ENCODE data around the gene ANKRD40. TPM values are rescaled to one million over a fixed set of nuclear protein-coding genes. Genes with fewer than 3 reads are reported as not detected.
"Not testable (repeated sequence)": the region's sequence is repeated elsewhere in the genome, so short reads cannot be mapped to it uniquely, and the experiment has no call there.

The ANKRD40 gene
- total RNA-seq, 2 donors from 2014 or later, result 38.4 to 44.7 TPM

DNA sequence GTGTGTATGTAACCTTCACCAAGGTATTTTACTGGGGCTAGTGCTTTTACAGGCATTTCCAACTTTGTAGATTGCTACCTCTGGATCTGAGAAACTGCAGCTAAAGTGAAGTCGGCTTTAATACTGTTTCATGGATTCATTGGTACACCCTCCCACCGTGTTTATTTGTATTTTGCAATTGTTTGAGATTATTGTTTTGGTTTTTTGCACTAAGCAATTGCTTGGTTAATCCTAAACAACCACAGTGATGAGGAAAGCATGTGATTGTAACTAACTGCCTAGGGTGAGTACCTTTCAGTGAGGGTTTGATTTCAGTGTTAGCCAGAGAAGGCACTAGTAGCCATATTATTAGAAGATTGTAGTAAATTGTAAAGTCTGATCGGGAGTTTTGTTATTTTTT, 15.0 kb upstream of the ANKRD40 start:
- peak overlapping the region; percentile 91 for H3K4me3 Mint-ChIP-seq
- H3K36me3 Mint-ChIP-seq, result no peaks in the 10 kb centered on the region
- H3K9me3 Mint-ChIP-seq, result no peaks in the 10 kb centered on the region
- H3K27me3 Mint-ChIP-seq, result no peaks in the 10 kb centered on the region
- H3K27ac Mint-ChIP-seq, result peak overlapping the region in 1 of 2 donors; percentile 60
- H3K4me1 Mint-ChIP-seq (ENCODE audit: low read depth in 2 of 2), result peaks cover 38 to 44% of the 10 kb centered on the region in 2 donors
- no peak for ATAC-seq
- DNase-seq (ENCODE audit: low spot score), result no peak

DNA sequence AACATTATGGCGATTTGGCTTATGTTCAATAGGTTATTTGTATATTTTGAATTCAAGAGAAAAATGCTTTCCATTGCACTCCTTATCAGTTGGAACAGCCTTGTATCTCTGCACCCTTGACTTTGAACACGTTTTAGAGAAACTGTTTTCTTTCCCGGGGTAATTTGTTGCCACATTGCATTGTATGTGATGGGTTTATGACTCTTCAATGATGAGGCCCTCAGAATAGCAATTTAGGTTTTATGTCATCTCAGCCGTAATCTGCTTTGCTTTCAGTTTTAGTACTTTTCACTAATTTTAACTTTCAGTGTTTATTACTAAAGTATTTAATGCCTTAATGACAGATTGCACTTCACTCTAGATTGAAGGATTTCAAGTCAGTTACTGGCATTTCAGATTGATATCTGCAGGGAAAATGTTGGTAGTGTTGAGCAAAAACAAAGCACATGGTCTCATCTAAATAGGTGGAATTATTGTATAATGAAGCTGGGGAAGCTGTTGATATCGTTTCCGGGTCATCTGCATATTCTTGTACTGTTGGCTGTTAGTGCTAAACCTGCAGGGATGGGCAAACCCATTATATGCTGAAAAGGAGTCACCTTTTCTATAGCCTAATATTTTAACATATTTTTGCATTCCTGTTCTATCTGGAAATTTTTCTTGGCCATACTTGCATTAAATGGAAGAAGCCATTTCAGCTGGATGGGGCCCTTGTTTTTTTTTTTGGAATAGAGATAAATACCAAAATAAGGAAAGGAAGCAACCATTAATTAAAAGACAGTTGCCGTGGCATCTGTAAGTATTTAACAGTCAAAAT, 13.7 kb upstream of the ANKRD40 start:
- ATAC-seq, result no peak
- H3K4me1 Mint-ChIP-seq (ENCODE audit: low read depth in 2 of 2), result peaks cover 30 to 34% of the 10 kb centered on the region in 2 donors
- peak overlapping the region; percentile 91 for H3K4me3 Mint-ChIP-seq

DNA sequence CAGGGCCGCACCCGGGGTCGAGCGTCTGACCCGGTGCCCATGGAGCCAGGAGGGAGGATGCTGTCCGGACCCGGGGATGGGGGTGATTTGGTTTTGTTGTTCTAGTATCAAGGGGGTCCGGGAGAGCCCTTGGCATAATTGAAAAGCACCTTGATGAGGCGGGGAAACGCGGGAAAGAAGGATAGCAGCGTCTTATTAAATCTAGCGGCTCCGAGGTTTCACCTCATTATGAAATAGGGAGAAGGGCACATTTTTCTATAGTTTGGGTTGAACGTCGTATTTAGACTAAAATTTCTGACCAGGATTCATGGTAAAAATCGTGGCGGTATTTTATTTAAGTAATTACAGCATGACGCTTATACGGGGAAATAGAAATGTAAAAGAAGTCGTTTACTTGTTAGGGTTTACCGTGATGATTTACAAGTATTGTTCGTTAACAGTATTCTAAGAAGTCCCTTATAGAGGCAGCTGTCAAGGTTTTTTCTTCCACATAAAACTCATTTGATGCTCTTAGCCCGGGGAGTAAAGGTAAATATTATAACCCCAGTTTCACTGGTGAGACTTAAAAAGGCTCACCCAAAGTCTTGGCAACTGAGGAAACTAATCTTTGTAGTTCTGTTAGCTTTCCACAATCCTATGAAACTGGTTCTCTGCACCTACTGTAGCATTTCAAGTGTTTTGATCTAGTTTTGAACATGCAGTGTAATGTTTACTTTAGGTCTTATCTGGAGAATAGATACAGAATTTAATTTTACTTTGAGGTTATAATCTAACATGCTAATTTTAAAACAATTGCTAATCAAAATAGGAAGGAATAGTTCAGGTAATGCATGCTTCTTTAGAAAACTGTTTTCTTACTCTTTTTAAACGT, 12.4 kb upstream of the ANKRD40 start:
- peak overlapping the region; percentile 91 for H3K4me3 Mint-ChIP-seq
- DNase-seq (ENCODE audit: low spot score) (no peak), ATAC-seq (no peak)
- peaks cover 25 to 28% of the 10 kb centered on the region in 2 donors for H3K4me1 Mint-ChIP-seq (ENCODE audit: low read depth in 2 of 2)
- H3K36me3 Mint-ChIP-seq, result no peaks in the 10 kb centered on the region
- no peaks in the 10 kb centered on the region for H3K9me3 Mint-ChIP-seq
- H3K27ac Mint-ChIP-seq, result peak overlapping the region; percentile 86 to 93
- no peaks in the 10 kb centered on the region for H3K27me3 Mint-ChIP-seq

More for the DNA sequence above, 13.7 kb upstream of the ANKRD40 start:
- Mint-ChIP-seq H3K27ac (peak overlapping the region; percentile 86 to 93), H3K9me3 (no peaks in the 10 kb centered on the region), H3K27me3 (no peaks in the 10 kb centered on the region), H3K36me3 (no peaks in the 10 kb centered on the region)
- DNase-seq (ENCODE audit: low spot score), result no peak

DNA sequence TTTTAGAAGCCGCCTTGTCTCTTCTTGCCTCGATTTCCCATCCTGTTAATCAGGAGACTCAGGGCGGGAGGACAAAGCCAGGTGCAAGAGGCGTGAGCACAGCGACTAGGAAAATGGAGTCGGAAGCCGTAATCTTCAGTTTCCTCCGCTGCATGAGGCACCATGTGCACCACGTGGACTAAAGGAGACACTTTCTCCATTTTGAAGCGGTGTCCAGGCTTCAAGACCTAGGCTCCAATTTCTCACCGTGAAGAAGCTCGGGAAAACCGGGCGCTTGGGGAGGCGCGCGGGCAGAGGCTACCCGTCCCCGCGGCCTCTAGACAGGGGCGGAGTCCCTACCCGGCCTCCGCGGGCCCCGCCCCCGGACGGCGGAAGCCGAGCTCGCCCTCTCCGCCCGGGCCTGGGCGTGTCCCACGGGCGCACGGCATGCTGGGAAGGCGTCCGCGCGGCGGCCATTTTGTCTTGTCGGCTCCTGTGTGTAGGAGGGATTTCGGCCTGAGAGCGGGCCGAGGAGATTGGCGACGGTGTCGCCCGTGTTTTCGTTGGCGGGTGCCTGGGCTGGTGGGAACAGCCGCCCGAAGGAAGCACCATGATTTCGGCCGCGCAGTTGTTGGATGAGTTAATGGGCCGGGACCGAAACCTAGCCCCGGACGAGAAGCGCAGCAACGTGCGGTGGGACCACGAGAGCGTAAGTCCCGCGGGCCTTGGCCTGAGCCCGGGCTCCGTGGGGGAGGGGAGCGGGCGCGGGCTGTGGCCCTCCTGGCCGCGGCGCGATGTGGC, 11.6 kb upstream of the ANKRD40 start, which contains the start of gene LUC7L3:
TSS of gene LUC7L3 (plus strand) at position 460 of the 780 bp plus-strand sequence. CDS start at position 590, 130 bp downstream.
- Mint-ChIP-seq H3K9me3 (no peaks in the 10 kb centered on the region), H3K27me3 (no peaks in the 10 kb centered on the region), H3K4me3 (peak within 1 kb of the TSS; percentile 91), H3K36me3 (no peaks in the 10 kb centered on the region), H3K4me1 (ENCODE audit: low read depth in 2 of 2) (peaks cover 25 to 28% of the 10 kb centered on the region in 2 donors), H3K27ac (peak within 1 kb of the TSS; percentile 86 to 93)
- ATAC-seq (peak; percentile 99), DNase-seq (ENCODE audit: low spot score) (peak; percentile 96)

DNA sequence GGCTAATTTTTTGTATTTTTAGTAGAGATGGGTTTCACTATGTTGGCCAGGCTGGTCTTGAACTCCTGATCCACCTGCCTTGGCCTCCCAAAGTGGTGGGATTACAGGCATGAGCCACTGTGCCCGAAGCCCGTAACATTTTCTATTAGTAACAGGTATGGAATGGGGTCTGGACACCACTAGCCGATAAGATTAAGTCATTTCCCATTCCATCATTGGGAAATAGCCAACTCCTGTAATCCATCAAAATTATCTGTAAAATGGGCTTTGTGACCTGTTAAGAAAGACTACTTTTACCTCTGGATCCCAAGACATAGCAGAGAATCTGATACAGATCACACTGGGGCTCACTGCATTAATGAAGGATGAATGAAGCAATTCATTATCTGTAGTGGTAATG, 7.8 kb upstream of the ANKRD40 start:
- no peaks in the 10 kb centered on the region for H3K36me3 Mint-ChIP-seq
- H3K9me3 Mint-ChIP-seq, result no peaks in the 10 kb centered on the region
- peaks cover 6 to 7% of the 10 kb centered on the region in 2 donors for H3K4me1 Mint-ChIP-seq (ENCODE audit: low read depth in 2 of 2)
- ATAC-seq (no peak), DNase-seq (ENCODE audit: low spot score) (no peak)
- H3K27ac Mint-ChIP-seq, result no peak overlapping the region
- H3K27me3 Mint-ChIP-seq, result peaks cover 0 to 5% of the 10 kb centered on the region in 2 donors
- H3K4me3 Mint-ChIP-seq, result no peak overlapping the region

DNA sequence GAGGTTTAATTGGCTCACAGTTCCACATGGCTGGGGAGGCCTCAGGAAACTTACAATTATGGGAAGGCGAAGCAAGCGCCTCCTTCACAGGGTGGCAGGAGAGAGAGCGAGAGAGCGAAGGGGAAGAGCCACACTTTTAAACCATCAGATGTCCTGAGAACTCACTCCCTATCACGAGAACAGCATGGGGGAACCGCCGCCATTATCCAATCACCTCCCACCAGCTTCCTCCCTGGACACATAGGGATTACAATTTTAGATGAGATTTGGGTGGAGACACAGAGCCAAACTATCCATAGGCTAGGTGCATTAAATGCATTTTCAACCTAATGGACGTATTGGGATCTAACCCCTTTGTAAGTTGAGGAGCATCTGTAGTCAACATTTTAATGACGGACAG, 4.9 kb upstream of the ANKRD40 start:
- ATAC-seq, result no peak
- Mint-ChIP-seq H3K36me3 (no peaks in the 10 kb centered on the region), H3K4me1 (ENCODE audit: low read depth in 2 of 2) (peaks cover 15 to 20% of the 10 kb centered on the region in 2 donors), H3K27me3 (peaks cover 0 to 5% of the 10 kb centered on the region in 2 donors), H3K9me3 (no peaks in the 10 kb centered on the region), H3K4me3 (no peak overlapping the region), H3K27ac (no peak overlapping the region)
- no peak for DNase-seq (ENCODE audit: low spot score)

DNA sequence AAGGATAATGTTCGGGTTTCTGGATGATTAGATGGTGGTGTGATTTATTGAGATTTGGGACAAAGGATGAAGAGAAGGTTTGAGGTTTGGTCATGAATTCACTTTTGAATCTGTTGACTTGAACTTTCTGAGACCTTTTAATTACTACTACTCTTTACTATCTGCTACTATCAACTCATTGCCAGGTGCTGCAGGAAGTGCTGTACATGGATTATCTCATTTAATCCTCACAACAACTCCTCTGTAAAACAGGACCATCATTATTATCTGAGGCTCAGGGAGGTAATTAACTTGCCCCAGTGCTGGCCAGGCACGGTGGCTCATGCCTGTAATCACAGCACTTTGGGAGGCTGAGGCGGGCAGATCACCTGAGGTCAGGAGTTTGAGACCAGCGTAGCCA, 2.9 kb upstream of the ANKRD40 start:
- H3K4me1 Mint-ChIP-seq (ENCODE audit: low read depth in 2 of 2), result peaks cover 15 to 20% of the 10 kb centered on the region in 2 donors
- H3K9me3 Mint-ChIP-seq, result no peaks in the 10 kb centered on the region
- no peak overlapping the region for H3K4me3 Mint-ChIP-seq
- peak overlapping the region in 1 of 2 donors; percentile 99 for H3K27ac Mint-ChIP-seq
- peaks cover 0 to 5% of the 10 kb centered on the region in 2 donors for H3K27me3 Mint-ChIP-seq
- ATAC-seq, result no peak
- DNase-seq (ENCODE audit: low spot score), result no peak
- H3K36me3 Mint-ChIP-seq, result no peaks in the 10 kb centered on the region

DNA sequence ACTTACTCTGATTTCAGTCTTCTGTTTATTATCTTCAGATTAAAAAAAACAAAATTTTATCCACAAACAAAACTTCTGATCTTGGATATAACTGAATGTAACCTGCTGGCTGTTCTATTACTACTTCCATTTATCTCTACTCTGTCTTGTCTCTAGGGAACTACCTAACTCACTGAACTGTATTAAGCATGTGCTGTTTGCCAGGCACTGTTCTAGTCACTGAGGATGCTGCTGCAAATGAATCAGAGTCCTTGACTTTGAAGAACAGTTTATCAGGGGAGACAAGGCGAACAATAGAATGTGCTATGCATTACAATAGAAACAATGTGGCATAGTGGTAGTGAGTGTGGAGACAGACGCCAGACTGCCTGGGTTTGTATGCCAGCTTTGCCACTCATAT, 2.3 kb upstream of the ANKRD40 start:
- Mint-ChIP-seq H3K4me3 (peak overlapping the region; percentile 3), H3K27ac (peak overlapping the region; percentile 60 to 99), H3K4me1 (ENCODE audit: low read depth in 2 of 2) (peaks cover 17 to 23% of the 10 kb centered on the region in 2 donors), H3K27me3 (peaks cover 0 to 5% of the 10 kb centered on the region in 2 donors), H3K36me3 (peaks cover 3% of the 10 kb centered on the region), H3K9me3 (no peaks in the 10 kb centered on the region)
- no peak for DNase-seq (ENCODE audit: low spot score)
- ATAC-seq, result no peak

DNA sequence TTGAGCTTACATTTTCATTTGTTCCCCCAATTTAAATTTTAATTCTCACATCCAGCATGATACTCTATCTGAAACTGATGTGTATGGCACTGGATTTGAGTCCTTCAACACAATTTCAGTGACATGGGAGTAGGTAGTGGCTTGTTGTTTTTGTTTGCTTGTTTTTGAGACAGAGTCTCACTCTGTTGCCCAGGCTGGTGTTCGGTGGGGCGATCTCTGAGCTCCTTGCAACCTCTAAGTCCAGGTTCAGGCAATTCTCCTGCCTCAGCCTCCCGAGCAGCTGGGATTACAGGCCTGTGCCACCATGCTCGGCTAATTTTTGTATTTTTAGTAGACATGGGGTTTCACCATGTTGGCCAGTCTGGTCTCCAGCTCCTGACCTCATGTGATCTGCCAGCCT, 1.3 kb upstream of the ANKRD40 start:
- ATAC-seq; H3K27me3 Mint-ChIP-seq; DNase-seq (ENCODE audit: low spot score); H3K9me3 Mint-ChIP-seq; H3K36me3 Mint-ChIP-seq: not testable (repeated sequence)
- Mint-ChIP-seq H3K4me3 (peak overlapping the region; percentile 86), H3K27ac (peak overlapping the region; percentile 93 to 99), H3K4me1 (ENCODE audit: low read depth in 2 of 2) (peaks cover 17 to 31% of the 10 kb centered on the region in 2 donors)

DNA sequence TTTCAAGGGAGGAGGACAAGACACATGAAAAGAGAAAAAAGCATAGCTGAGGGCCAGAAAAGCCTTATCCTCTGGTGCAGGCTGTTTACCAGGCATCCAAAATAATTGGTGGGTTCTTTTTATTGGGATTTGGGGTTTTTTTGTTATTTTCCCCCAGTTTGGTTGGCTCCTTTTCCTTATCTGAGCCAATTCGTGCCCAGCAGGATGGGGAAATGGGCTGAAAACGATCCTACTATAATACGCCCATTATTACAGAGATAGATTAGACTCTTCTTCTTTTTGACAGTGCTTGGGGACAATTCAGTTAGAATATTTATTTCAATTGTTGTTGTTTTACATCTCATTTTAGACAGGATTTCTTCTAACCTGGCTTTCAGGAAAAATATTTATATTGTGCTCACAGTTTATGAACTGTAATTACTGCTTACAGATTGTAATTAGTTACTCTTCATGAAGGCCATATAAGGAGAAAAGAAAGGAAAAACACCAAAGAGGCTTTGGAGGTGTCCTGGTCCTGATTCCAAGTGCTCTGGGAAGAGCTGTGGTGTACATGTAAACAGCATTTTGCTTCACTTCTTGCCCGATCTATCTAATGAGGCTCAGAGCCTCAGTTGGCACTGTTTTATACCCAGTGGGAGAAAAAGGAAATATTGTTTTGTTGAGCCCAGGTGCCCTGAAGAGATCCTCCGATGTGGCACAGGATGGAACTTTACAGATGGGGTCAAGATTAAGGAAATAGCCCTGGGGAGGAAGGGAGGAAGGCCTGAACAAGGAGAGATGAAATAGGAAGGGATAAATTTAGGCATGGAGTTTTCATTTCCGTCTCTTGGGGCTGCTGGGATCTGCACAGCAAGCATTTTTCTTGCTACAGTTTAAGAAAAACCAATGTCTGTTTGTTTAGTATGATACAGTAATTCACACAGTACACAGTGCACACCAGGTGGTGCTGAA, 611 bp upstream of the ANKRD40 start:
- ATAC-seq (no peak), DNase-seq (ENCODE audit: low spot score) (no peak)
- Mint-ChIP-seq H3K36me3 (peaks cover 11% of the 10 kb centered on the region), H3K27me3 (no peaks in the 10 kb centered on the region), H3K9me3 (no peaks in the 10 kb centered on the region), H3K4me3 (peak overlapping the region; percentile 86), H3K4me1 (ENCODE audit: low read depth in 2 of 2) (peaks cover 23 to 38% of the 10 kb centered on the region in 2 donors), H3K27ac (peak overlapping the region; percentile 93 to 99)

DNA sequence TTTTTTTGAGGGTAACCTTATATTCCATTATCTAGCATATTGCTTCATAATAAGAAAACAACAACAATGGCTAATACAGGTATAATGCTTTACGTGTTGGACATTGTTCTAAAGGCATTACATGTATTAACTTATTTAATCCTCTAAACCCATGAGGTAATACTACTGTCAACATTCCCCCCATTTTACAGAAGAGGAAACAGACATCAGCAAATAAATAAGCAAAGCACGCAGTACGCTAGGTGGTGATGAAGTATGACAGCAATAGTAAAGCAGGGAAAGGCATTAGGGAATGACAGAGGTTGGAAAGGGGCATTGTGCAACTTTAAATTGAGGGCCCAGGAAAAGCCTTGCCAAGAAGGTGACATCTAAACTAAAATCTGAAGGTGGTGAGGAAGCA, 4.6 kb downstream of the ANKRD40 start:
- no peak overlapping the region for H3K4me3 Mint-ChIP-seq
- peak overlapping the region; percentile 3 to 52 for H3K27ac Mint-ChIP-seq

DNA sequence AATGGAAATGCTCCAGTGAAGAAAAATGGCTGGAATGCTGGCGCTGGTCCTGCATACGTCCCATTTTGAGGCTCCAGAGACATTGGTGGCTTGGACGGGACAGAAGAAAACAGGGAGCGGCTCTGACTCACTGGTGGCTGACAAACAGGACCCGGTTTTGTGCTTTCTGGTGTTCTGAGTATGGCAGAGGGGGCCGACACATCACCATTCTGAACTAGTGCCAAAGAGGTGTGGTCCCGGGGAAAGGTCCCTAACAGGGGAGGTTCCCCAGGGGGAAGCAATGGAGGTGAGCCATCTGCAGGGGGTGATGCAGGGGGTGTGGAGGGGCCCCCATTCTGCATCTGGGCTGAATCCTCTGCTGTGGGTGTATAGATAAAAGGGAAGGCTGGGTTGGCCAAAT, 8.3 kb downstream of the ANKRD40 start:
- no peak overlapping the region for H3K27ac Mint-ChIP-seq
- H3K27me3 Mint-ChIP-seq, result no peaks in the 10 kb centered on the region
- H3K36me3 Mint-ChIP-seq, result peaks cover 37% of the 10 kb centered on the region
- no peaks in the 10 kb centered on the region for H3K9me3 Mint-ChIP-seq
- ATAC-seq, result no peak
- H3K4me3 Mint-ChIP-seq, result no peak overlapping the region
- peaks cover 19 to 26% of the 10 kb centered on the region in 2 donors for H3K4me1 Mint-ChIP-seq (ENCODE audit: low read depth in 2 of 2)
- DNase-seq (ENCODE audit: low spot score), result no peak

More for the DNA sequence above, 4.6 kb downstream of the ANKRD40 start:
- peaks cover 23 to 32% of the 10 kb centered on the region in 2 donors for H3K4me1 Mint-ChIP-seq (ENCODE audit: low read depth in 2 of 2)
- no peak for ATAC-seq
- no peaks in the 10 kb centered on the region for H3K9me3 Mint-ChIP-seq
- H3K36me3 Mint-ChIP-seq, result peaks cover 19% of the 10 kb centered on the region
- DNase-seq (ENCODE audit: low spot score), result no peak
- H3K27me3 Mint-ChIP-seq, result no peaks in the 10 kb centered on the region
